SK-N-SH (cell line): ENCODE measurements around the gene GPR119. TPM values are rescaled to one million over a fixed set of nuclear protein-coding genes. Genes with fewer than 3 reads are reported as not detected.

ENCODE experiments used
- CTCF ChIA-PET: fragments of 300-600, 350-600 bp; formaldehyde crosslinking; extraction: SDS; loops from one replicate; lab custom pipeline; 2021; lab: Yijun Ruan, JAX
- POLR2A ChIA-PET: fragments of 350-600 bp; sonication (Branson Sonifier 250); formaldehyde crosslinking; extraction: SDS; loops from one replicate; lab custom pipeline; 2020; ENCODE audit warnings: antibody characterized with exemption, inconsistent platforms; lab: Yijun Ruan, JAX
- DNase-seq: peaks from one replicate; pipeline ENCODE4 v3.0.0; 2012
- H2AFZ ChIP-seq: fragments of 200-600 bp; sonication (generic); 2 replicates; pipeline ENCODE4 v1.8.1; 2016; ENCODE audit warnings: antibody characterized with exemption, mild to moderate bottlenecking, low read depth
- H3F3A ChIP-seq: fragments of 200-600 bp; sonication (generic); replicated peaks from 2 replicates; pipeline ENCODE3; 2016; ENCODE audit warnings: antibody characterized with exemption, mild to moderate bottlenecking; ENCODE audit not compliant: insufficient read depth
- H3K27ac ChIP-seq, 2 experiments: fragments of 200-500 bp in 1 of 2; fragments of 200-600 bp in 1 of 2; sonication (Bioruptor generic) in 1 of 2; sonication (generic), shearing (Covaris generic) in 1 of 2; 2 replicates each; pipeline versions ENCODE4 v1.5.1 to v1.6.1; 2014 to 2016; ENCODE audit warnings: low read depth in 2 of 2, inconsistent platforms in 1 of 2, low read length in 1 of 2, mild to moderate bottlenecking in 1 of 2, mixed read lengths in 1 of 2
- H3K27me3 ChIP-seq: fragments of 200-600 bp; sonication (generic), shearing (Covaris generic); 2 replicates; pipeline ENCODE4 v1.6.1; 2016; ENCODE audit warnings: mixed run types; ENCODE audit not compliant: insufficient read depth
- H3K36me3 ChIP-seq, 2 experiments: fragments of 200-500 bp in 1 of 2; fragments of 200-600 bp in 1 of 2; sonication (Bioruptor generic) in 1 of 2; sonication (generic) in 1 of 2; replicated peaks in 1 of 2; 2 replicates each; pipeline versions ENCODE3 to v1.5.1; 2014 to 2016; ENCODE audit warnings: low read length in 1 of 2, mild to moderate bottlenecking in 1 of 2; ENCODE audit not compliant: insufficient read depth in 2 of 2, control insufficient read depth in 1 of 2
- H3K4me1 ChIP-seq, 2 experiments: fragments of 200-500 bp in 1 of 2; fragments of 200-600 bp in 1 of 2; sonication (Bioruptor generic) in 1 of 2; sonication (generic), shearing (Covaris generic) in 1 of 2; 2 replicates each; pipeline versions ENCODE4 v1.5.1 to v1.6.1; 2014 to 2016; ENCODE audit warnings: low read depth in 1 of 2, low read length in 1 of 2, mixed run types in 1 of 2; ENCODE audit not compliant: insufficient read depth in 2 of 2, control insufficient read depth in 1 of 2
- H3K4me2 ChIP-seq: fragments of 200-600 bp; sonication (generic), shearing (Covaris generic); 2 replicates; pipeline ENCODE4 v1.6.1; 2017; ENCODE audit warnings: mixed run types
- H3K4me3 ChIP-seq, 2 experiments: fragments of 200-500 bp in 1 of 2; fragments of 200-600 bp in 1 of 2; sonication (Bioruptor generic) in 1 of 2; sonication (generic), shearing (Covaris generic) in 1 of 2; 2 replicates each; pipeline versions ENCODE4 v1.5.1 to v1.8.1; 2014 to 2016; ENCODE audit warnings: low read depth in 2 of 2, inconsistent platforms in 1 of 2, low read length in 1 of 2, mild to moderate bottlenecking in 1 of 2, mixed read lengths in 1 of 2, moderate library complexity in 1 of 2
- H3K79me2 ChIP-seq: fragments of 200-600 bp; sonication (generic); 2 replicates; pipeline ENCODE4 v1.8.1; 2017; ENCODE audit warnings: mild to moderate bottlenecking; ENCODE audit not compliant: insufficient read depth
- H3K9ac ChIP-seq: fragments of 200-600 bp; sonication (generic); 2 replicates; pipeline ENCODE4 v1.6.1; 2017; ENCODE audit warnings: mixed run types
- H3K9me2 ChIP-seq: fragments of 200-600 bp; sonication (generic); 2 replicates; pipeline ENCODE4 v1.6.1; 2017; ENCODE audit warnings: mixed run types
- H3K9me3 ChIP-seq: fragments of 200-600 bp; sonication (generic); 2 replicates; pipeline ENCODE4 v1.6.1; 2017; ENCODE audit warnings: mixed run types, mild to moderate bottlenecking, moderate library complexity
- H4K20me1 ChIP-seq: fragments of 200-600 bp; sonication (generic); 2 replicates; pipeline ENCODE4 v1.6.1; 2017; ENCODE audit warnings: mild to moderate bottlenecking, mixed run types; ENCODE audit not compliant: insufficient read depth
- CHD2 ChIP-seq: fragments of 150-350 bp; IDR thresholded peaks from 2 replicates; pipeline ENCODE4 v1.6.1; 2018; ENCODE audit warnings: low read length; ENCODE audit not compliant: partially characterized antibody
- ELF1 ChIP-seq: IDR thresholded peaks from 2 replicates; pipeline ENCODE4 v1.4.0; 2012
- FOSL2 ChIP-seq: IDR thresholded peaks from 2 replicates; pipeline ENCODE4 v1.4.0; 2012; ENCODE audit warnings: low read depth, mild to moderate bottlenecking, moderate library complexity, borderline replicate concordance
- GABPA ChIP-seq: IDR thresholded peaks from 2 replicates; pipeline ENCODE4 v1.4.0; 2012; ENCODE audit warnings: low read depth, mild to moderate bottlenecking
- JUND ChIP-seq: IDR thresholded peaks from 2 replicates; pipeline ENCODE4 v1.4.0; 2012
- MXI1 ChIP-seq: IDR thresholded peaks from 2 replicates; pipeline ENCODE4 v1.6.1; 2012; ENCODE audit warnings: mild to moderate bottlenecking, low read depth, low read length, improper control_type of control experiment
- POLR2AphosphoS5 ChIP-seq: IDR thresholded peaks from 2 replicates; pipeline ENCODE4 v1.6.1; 2012; ENCODE audit warnings: low read depth, low read length
- RCOR1 ChIP-seq: fragments of 150-350 bp; IDR thresholded peaks from 2 replicates; pipeline ENCODE4 v1.6.1; 2017; ENCODE audit warnings: antibody characterized with exemption, low read length
- RFX5 ChIP-seq: IDR thresholded peaks from 2 replicates; pipeline ENCODE4 v1.6.1; 2012; ENCODE audit warnings: mild to moderate bottlenecking, improper control_type of control experiment, low read length
- RXRA ChIP-seq: IDR thresholded peaks from 2 replicates; pipeline ENCODE4 v1.4.0; 2012; ENCODE audit warnings: low read depth, mild to moderate bottlenecking, borderline replicate concordance
- SMC3 ChIP-seq: IDR thresholded peaks from 2 replicates; pipeline ENCODE4 v1.6.1; 2012; ENCODE audit warnings: low read depth, low read length, improper control_type of control experiment
- TCF12 ChIP-seq: IDR thresholded peaks from 2 replicates; pipeline ENCODE4 v1.4.0; 2012
- ZBTB33 ChIP-seq: IDR thresholded peaks from 2 replicates; pipeline ENCODE4 v1.4.0; 2012; ENCODE audit warnings: low read depth, borderline replicate concordance
- WGBS: methylation state at CpG from one replicate; pipeline ENCODE4 v1.1.6; 2017; ENCODE audit warnings: low lambda C conversion rate; 5-methylcytosine and 5-hydroxymethylcytosine counted together
- polyA plus RNA-seq, 3 experiments: library from polyadenylated mRNA; depleted of rRNA; stranded (reverse); fragments of >200 nt; gene quantifications; 2 replicates each; pipeline ENCODE4 v1.2.3, GENCODE V29; 2012
- TF ChIP-seq, protein P1 (sequence below): IDR thresholded peaks from 2 replicates; pipeline ENCODE4 v1.4.0; 2012; ENCODE audit warnings: low read depth
- TF ChIP-seq, protein P2 (sequence below): IDR thresholded peaks from 2 replicates; pipeline ENCODE4 v1.4.0; 2012; ENCODE audit warnings: low read depth, borderline replicate concordance
- TF ChIP-seq, protein P3 (sequence below): IDR thresholded peaks from 2 replicates; pipeline ENCODE4; 2012
- TF ChIP-seq, protein P4 (sequence below): fragments of 150-350 bp; IDR thresholded peaks from 2 replicates; pipeline ENCODE4 v1.6.1; 2017; ENCODE audit warnings: antibody characterized with exemption, low read length, low read depth, borderline replicate concordance

The GPR119 gene
- polyA plus RNA-seq, 1 of the 3 experiments (the other 2 are of a cell fraction), result not detected

- no peaks in the 10 kb centered on the region; the same call in 1 of the 2 replicates for H3K27me3 ChIP-seq
- no peaks in the 10 kb centered on the region; a peak in 1 of 4 replicates for H3K4me1 ChIP-seq
- no peaks in the 10 kb centered on the region for H3K9me2 ChIP-seq
- no peaks in the 10 kb centered on the region for H3K36me3 ChIP-seq
- H3K9ac ChIP-seq, result peak overlapping the region; percentile 79
- peak overlapping the region; percentile 30 to 53; a peak in 3 of 4 replicates for H3K27ac ChIP-seq
- peak overlapping the region; percentile 97 for H2AFZ ChIP-seq
- no peaks in the 10 kb centered on the region for H4K20me1 ChIP-seq
- no peaks in the 10 kb centered on the region for H3K9me3 ChIP-seq
- peak overlapping the region; percentile 76 for H3K4me2 ChIP-seq
- H3K79me2 ChIP-seq, result peaks cover 3% of the 10 kb centered on the region; the same call in 1 of the 2 replicates
- WGBS, result 9% methylated on average over 9 of the region's 9 CpGs
- TF ChIP-seq GABPA (no peak), TCF12 (no peak), CHD2 (no peak), MXI1 (no peak)
- CTCF ChIA-PET, result interaction anchor here (1.8 to 2.0 kb wide), 2 partner anchors 9 to 577 kb away, joined by 5 to 6 read pairs; no protein-coding TSS in a partner anchor
- POLR2A ChIA-PET, result interaction anchor here (0.6 kb wide), 1 partner anchor 38 kb away, joined by 3 read pairs; no protein-coding TSS in a partner anchor
- no peak for DNase-seq
- peak overlapping the region; percentile 67 to 71 for H3K4me3 ChIP-seq
- H3F3A ChIP-seq, result no peaks in the 10 kb centered on the region
These were observed 45.2 kb downstream of the GPR119 start for GRCh38 chrX:130340271-130340670.

GRCh38 chrX:130339408-130340222 lies 45.9 kb downstream of the GPR119 start, which contains the start of gene SLC25A14:
Gene SLC25A14 (plus strand): TSS chrX:130339919. CDS start chrX:130340279, 360 bp downstream.
- Histone ChIP-seq H3K36me3 (no peaks in the 10 kb centered on the region), H2AFZ (peak within 1 kb of the TSS; percentile 97), H3K27ac (peak within 1 kb of the TSS; percentile 30 to 53; a peak in 3 of 4 replicates), H3K9ac (peak within 1 kb of the TSS; percentile 79), H3K9me2 (no peaks in the 10 kb centered on the region), H3K4me1 (no peaks in the 10 kb centered on the region; a peak in 1 of 4 replicates), H3K27me3 (no peaks in the 10 kb centered on the region; the same call in 1 of the 2 replicates), H4K20me1 (no peaks in the 10 kb centered on the region), H3K79me2 (peaks cover 3% of the 10 kb centered on the region; the same call in 1 of the 2 replicates), H3F3A (no peaks in the 10 kb centered on the region), H3K4me2 (peak within 1 kb of the TSS; percentile 76), H3K4me3 (peak within 1 kb of the TSS; percentile 67 to 71), H3K9me3 (no peaks in the 10 kb centered on the region)
- CTCF ChIA-PET, result interaction anchor here (1.8 to 2.0 kb wide), 2 partner anchors 9 to 577 kb away, joined by 5 to 6 read pairs; no protein-coding TSS in a partner anchor
- POLR2A ChIA-PET, result interaction anchor here (0.6 kb wide), 1 partner anchor 38 kb away, joined by 3 read pairs; no protein-coding TSS in a partner anchor
- WGBS, result 27% methylated on average over 49 of the region's 55 CpGs
- DNase-seq, result peak; percentile 74
- TF ChIP-seq ELF1 (peak; percentile 88), RCOR1 (no peak), JUND (no peak), POLR2AphosphoS5 (peak; percentile 37; the same call in 1 of the 2 replicates), RFX5 (no peak), CHD2 (no peak), TCF12 (no peak), RXRA (no peak), ZBTB33 (no peak), SMC3 (no peak), FOSL2 (no peak)
- TF ChIP-seq, protein P1, sequence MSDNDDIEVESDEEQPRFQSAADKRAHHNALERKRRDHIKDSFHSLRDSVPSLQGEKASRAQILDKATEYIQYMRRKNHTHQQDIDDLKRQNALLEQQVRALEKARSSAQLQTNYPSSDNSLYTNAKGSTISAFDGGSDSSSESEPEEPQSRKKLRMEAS, result peak; percentile 25; the same call in 1 of the 2 replicates
- TF ChIP-seq, protein P2, sequence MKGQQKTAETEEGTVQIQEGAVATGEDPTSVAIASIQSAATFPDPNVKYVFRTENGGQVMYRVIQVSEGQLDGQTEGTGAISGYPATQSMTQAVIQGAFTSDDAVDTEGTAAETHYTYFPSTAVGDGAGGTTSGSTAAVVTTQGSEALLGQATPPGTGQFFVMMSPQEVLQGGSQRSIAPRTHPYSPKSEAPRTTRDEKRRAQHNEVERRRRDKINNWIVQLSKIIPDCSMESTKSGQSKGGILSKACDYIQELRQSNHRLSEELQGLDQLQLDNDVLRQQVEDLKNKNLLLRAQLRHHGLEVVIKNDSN, result no peak
- TF ChIP-seq, protein P3, sequence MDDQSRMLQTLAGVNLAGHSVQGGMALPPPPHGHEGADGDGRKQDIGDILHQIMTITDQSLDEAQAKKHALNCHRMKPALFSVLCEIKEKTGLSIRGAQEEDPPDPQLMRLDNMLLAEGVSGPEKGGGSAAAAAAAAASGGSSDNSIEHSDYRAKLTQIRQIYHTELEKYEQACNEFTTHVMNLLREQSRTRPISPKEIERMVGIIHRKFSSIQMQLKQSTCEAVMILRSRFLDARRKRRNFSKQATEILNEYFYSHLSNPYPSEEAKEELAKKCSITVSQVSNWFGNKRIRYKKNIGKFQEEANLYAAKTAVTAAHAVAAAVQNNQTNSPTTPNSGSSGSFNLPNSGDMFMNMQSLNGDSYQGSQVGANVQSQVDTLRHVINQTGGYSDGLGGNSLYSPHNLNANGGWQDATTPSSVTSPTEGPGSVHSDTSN, result no peak
- TF ChIP-seq, protein P4, sequence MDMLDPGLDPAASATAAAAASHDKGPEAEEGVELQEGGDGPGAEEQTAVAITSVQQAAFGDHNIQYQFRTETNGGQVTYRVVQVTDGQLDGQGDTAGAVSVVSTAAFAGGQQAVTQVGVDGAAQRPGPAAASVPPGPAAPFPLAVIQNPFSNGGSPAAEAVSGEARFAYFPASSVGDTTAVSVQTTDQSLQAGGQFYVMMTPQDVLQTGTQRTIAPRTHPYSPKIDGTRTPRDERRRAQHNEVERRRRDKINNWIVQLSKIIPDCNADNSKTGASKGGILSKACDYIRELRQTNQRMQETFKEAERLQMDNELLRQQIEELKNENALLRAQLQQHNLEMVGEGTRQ, result no peak
